Umbilical cord (tissue), 2 donors: Measurements from ENCODE around the gene CDH1. TPM values are rescaled to one million over a fixed set of nuclear protein-coding genes. Genes with fewer than 3 reads are reported as not detected.

Source experiments
- DNase-seq: peaks from one replicate; pipeline ENCODE4 v3.0.0-alpha.2; 2015; ENCODE audit warnings: low spot score
- total RNA-seq: library from RNA; depleted of rRNA; stranded (reverse); fragments of >200 nt; gene quantifications from one replicate; pipeline ENCODE4 v1.2.3, GENCODE V29; 2014; ENCODE audit warnings: low replicate concordance; ENCODE audit not compliant: insufficient read depth

Gene CDH1
- total RNA-seq, 1 donor from 2014 or later: 15.9 TPM

DNA sequence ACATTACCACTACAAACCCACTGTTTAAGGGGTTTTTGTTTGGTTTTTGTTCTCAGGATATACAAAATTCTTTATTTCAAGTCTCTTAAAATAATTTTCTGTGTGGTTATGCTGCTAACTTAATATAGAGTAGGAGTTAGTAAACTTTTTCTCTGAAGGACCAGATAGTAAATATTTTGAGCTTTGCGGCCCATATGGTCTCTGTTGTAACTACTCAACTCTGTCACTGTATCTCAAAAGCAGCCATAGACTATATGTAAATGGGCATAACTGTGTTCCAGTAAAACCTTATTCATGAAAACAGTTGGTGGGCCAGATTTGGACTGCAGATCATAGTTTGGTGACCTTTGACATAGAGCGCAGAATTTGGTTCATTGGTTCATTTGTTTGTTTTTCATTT, 113.4 kb downstream of the CDH1 start:
- no peak for DNase-seq

DNA sequence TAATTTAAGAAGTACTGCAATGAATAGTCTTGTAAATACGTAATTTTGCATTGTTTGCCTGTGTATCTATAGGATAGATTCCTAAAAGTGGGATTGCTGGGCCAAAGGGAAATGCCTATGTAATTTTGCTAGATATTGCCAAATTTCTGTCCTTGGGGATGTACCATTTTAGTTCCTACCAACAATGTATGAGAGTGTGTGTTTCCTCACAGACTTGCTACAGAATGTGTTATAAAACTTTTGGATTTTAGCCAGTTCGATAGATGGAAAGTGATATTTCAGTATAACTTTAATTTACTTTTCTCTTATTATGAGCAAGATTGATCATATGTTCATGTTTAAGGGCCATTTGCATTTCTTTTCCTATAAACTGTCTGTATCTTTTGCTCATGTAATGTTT, 114.5 kb downstream of the CDH1 start:
- DNase-seq: no peak

DNA sequence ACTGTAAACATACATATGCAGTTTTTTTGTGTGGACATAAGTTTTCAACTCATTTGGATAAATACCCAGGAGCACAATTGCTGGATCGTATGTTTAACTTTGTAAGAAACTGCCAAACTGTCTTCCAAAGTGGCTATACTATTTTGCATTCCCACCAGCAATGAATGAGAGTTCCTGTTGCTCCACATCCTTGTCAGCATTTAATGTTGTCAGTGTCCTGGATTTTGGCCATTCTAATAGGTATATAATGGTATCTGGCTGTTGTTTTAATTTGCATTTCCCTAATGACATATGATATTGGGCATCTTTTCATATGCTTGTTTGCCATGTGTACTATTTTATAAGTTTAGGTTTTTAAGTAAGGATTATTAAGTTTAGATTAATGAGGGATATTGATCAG, 120.4 kb downstream of the CDH1 start:
- no peak for DNase-seq

DNA sequence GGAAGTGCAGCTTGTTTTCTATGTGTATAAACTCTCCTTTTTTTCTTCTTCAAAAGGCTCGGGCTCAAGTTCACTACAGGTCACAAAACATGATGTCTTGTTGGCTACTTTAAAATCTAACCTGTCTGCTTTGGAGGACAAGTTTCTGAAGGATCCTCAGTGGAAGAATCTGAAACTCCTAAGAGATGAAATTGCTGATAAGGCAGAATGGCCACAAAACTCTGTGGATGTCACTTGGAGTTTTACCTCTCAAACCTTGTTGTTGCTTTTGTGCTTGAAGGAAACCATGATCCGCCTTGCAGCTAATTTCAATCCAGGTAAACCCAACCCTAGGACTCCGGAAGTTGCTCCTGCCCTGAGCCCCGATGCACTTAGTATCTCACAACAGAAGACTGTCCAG, 122.7 kb downstream of the CDH1 start:
- DNase-seq: no peak

DNA sequence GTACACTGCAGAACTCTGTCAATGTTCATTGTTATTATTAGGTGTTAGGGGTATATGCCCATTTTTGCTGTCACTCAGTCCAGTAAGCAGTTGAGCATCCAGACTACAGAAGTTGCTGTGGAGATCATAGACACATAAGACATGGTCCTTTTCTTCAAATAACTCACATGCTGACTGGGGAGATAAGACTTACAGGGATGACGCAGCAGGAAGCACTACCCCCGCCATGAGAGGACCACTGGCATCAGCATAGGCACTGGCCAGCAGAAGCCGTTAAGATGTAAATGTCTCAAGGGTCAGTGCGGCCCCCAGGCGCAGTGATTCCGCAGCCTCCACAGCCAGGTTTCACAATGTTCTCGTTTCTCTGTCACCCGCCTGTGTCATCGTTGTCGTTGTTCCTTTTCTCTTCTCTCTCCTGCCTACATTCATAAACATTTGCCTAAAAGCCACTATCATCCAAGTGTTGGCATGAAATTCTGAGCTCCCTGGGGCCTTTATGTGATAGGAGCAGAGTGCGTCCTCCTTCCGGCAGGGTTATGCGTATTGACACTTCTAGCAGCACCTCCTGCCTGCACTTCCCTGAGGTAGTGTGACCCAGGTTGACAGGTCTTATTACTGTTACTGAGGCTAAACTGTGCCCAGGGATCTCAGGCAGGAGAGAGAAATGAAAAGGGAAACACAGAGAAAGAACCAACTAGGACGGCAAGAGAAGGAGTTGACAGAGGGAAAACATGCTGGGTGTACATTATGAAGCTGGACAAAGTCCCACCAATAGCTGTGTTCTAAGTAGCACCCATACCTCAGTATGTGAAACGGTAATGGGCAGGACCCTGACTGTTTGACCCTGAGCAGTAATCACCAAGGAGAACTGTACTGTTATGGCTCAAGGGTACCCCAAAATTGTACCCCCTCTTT, 124.1 kb downstream of the CDH1 start:
- no peak for DNase-seq

DNA sequence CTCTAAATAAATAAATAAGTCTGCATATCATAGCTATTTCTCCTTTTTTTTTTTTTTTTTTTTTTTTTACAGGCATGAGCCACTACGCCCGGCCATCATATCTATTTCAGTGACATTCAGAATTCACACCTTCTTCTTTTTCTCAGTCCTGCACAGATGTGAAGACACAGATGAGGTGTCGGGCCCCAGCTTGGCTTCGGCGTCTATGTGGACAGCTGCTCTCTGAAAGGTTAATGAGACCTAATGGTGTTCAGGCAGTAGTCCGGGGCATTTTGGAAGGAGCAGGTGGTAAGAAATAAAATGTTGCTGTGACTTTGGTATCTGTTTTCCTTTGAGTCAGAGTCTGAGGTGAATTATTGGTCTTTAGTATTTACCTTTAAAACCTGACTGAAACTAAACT, 129.8 kb downstream of the CDH1 start:
- DNase-seq: no peak

DNA sequence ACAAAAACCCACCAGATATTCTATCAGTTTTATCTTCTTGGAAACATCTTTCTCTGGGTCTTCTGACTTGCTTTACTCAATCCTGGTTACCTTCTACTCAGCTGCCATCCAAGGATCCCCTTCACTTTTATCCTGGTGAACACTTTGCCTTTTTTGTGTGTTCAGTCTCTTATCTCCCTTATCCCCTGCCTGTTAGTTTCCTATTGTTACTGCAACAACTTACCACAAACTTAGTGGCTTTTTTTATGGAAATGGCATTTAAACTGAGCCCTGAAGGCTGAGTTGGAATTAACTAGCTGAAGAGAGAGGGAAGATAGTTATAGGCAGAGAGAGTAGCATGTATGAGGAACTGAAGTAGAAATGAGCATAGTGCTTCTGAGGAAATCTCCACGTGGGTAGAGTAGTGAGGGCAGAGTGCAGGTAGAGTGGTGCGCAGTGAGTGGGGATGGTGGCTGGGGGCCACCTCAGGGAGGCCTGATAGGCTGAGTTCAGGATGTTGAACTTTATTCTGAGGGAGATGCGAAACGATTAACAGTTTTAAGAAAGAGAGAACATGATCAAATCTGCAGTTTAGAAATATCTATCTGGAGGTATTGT, 132.5 kb downstream of the CDH1 start:
- no peak for DNase-seq

DNA sequence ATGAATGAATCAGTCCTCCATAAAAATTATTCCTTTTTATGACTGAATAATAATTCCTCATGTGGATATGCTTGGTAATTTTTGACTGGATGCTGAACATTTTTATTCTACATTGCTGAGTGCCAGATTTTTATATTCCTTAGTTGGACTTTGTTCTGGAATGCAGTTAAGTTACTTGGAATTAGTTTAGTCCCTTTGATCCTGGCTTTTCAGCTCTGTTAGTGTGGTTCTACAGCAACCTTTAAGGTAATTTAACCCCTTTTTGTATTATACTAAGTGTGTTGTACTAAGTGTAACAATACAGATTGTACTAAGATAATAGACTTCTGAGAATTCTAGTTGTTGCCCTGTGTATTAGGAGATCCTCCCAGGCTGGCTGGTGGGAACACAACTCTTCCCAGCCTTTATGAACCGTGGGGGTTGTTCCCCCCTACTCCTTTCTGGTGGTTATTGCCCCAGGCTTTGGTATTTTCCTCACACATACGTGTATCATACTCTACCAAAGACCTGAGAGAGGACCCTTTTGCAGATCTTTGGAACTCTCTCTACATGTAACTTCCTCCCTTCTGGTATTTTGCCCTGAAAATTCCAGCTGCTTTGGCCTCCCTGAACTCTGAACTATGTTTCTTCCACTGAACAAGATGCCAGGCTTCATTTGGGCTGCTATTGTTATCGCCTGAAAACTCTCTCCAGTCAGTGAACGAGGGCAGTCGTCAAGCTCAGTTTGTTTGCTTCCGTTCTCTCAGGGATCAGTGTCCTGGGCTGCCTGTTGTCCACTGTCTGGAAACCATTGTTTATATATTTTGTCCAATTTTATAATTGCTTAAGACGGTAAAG, 136.8 kb downstream of the CDH1 start:
- no peak for DNase-seq

DNA sequence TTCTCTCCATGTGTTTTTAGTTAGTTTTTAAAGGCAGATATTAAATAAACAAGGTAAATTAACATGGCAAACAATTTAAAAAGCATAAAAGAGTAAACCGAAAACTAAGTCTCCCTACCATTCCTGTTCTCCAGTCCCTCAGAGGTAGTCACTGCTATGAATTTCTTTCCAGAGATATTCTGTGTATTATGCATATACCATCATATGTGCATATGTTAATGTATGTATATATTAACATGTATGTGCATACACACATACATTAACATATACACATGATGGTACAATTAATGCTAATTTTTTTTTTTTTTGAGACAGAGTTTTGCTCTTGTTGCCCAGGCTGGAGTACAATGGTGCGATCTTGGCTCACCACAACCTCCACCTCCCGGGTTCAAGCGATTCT, 138.8 kb downstream of the CDH1 start:
- no peak for DNase-seq

DNA sequence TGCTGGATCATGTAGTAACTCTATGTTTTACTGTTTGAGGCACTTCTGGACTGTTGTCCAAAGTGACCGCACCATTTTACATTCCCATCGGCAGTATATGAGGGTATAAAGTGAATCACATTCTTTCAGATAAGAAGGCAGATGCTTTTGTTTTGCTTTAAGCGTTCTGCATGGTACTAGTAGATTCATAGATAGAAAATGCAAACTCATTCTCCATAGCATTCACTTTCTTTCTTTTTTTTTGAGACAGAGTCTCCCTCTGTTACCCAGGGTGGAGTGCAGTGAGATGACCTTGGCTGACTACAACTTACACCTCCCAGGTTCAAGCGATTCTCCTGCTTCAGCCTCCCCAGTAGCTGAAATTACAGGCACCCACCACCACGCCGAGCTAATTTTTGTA, 146.6 kb downstream of the CDH1 start:
- DNase-seq: no peak

DNA sequence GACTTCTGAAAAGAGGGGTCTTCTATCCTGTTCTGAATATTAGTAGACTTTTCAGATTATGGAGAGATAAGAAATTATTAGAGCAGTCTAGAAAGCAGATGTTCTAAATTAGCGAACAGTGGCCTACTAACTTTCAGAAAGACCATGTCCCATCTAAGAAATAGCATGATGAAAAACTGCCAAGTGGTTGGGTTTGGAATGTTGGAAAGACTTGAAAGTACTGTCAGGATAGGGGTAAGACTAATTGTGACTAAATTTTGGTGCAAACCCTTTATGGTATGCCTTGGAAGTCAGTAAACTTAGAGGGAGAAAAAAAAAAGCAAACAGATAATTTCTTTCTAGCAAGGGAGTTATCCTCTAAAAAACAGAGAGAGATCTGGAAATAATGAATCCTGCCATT, 147.3 kb downstream of the CDH1 start:
- no peak for DNase-seq

Other genes starting within 250 kb of the CDH1 start
- gene ZFP90, start 198.0 kb upstream of the CDH1 start, total RNA-seq: 24.6 TPM
- gene CDH3, start 92.0 kb upstream of the CDH1 start, total RNA-seq: 38.5 TPM
- gene TANGO6, start 106.2 kb downstream of the CDH1 start, total RNA-seq: 17.6 TPM